ENCODE data around the gene ERO1A. TPM values are rescaled to one million over a fixed set of nuclear protein-coding genes. Genes with fewer than 3 reads are reported as not detected.

ERO1A gene
- total and polyA plus RNA-seq, 9 of the 15 experiments (the other 6 are each of a cell fraction or from before 2014, with no cell fraction given): 11.0 to 46.2 (median 27.6) TPM

DNA sequence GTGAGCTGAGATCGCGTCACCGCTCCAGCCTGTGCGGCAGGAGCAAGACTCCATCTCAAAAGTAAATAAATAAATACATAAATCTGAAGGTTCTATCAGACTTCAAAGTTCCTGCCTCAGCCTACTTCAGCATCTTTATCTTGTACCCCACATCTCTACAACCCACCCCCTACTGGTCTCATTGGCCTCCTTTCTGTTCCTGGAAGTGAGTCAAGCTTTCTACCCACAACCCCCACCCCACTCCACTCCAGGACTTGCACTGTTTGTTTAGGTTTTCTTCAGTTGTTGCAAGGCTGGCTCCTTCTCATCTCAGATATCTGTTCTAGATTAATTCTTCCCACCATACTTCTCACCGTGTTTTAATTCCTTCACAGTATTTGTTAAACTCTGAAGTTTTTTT lies 10.9 kb upstream of the ERO1A start (continued):
- TF ChIP-seq RNF2 (IDR thresholded peaks at IDR 0.05) (peak; percentile 55; the same call in 1 of the 2 replicates), RCOR1 (IDR thresholded peaks at IDR 0.05; ENCODE audit: borderline replicate concordance in 1 of 2, low read depth in 2 of 2, low read length in 2 of 2) (peak in 1 of 2 experiments; percentile 67; a peak in 1 of 4 replicates), NCOR1 (IDR thresholded peaks at IDR 0.05) (peak; percentile 25; the same call in 1 of the 2 replicates), ZNF239 (CRISPR knock-in tag; IDR thresholded peaks at IDR 0.05) (no peak), NFIC (IDR thresholded peaks at IDR 0.05) (peak; percentile 65), TBP (optimal IDR thresholded peaks at IDR 0.05; ENCODE audit: low read depth, low read length) (no peak), FOSL1 (tag; conservative IDR thresholded peaks at IDR 0.05) (peak; percentile 43; the same call in 1 of the 2 replicates), JUND (IDR thresholded peaks at IDR 0.05; ENCODE audit: borderline replicate concordance, low read depth, low read length) (peak; percentile 17; the same call in 1 of the 2 replicates), JUND (tag; IDR thresholded peaks at IDR 0.05; ENCODE audit: borderline replicate concordance, low read depth, low read length) (no peak; the same call in 2 of the 3 replicates), BHLHE40 (IDR thresholded peaks at IDR 0.05; ENCODE audit: low read length) (no peak), SMAD2 (IDR thresholded peaks at IDR 0.05; ENCODE audit: low read depth, low read length) (no peak), ELF4 (CRISPR knock-in tag; IDR thresholded peaks at IDR 0.05) (no peak), CCAR2 (IDR thresholded peaks at IDR 0.05; ENCODE audit: low read depth, low read length) (no peak), CBFA2T3 (IDR thresholded peaks at IDR 0.05) (peak; percentile 27; the same call in 1 of the 2 replicates), GATA2 (CRISPR knock-in tag; IDR thresholded peaks at IDR 0.05) (peak; percentile 39; the same call in 1 of the 2 replicates), ZFPM2 (CRISPR knock-in tag; IDR thresholded peaks at IDR 0.05) (no peak), EP300 (IDR thresholded peaks at IDR 0.05; ENCODE audit: low read length) (peak; percentile 39; the same call in 1 of the 2 replicates)
- TF ChIP-seq, protein P1, sequence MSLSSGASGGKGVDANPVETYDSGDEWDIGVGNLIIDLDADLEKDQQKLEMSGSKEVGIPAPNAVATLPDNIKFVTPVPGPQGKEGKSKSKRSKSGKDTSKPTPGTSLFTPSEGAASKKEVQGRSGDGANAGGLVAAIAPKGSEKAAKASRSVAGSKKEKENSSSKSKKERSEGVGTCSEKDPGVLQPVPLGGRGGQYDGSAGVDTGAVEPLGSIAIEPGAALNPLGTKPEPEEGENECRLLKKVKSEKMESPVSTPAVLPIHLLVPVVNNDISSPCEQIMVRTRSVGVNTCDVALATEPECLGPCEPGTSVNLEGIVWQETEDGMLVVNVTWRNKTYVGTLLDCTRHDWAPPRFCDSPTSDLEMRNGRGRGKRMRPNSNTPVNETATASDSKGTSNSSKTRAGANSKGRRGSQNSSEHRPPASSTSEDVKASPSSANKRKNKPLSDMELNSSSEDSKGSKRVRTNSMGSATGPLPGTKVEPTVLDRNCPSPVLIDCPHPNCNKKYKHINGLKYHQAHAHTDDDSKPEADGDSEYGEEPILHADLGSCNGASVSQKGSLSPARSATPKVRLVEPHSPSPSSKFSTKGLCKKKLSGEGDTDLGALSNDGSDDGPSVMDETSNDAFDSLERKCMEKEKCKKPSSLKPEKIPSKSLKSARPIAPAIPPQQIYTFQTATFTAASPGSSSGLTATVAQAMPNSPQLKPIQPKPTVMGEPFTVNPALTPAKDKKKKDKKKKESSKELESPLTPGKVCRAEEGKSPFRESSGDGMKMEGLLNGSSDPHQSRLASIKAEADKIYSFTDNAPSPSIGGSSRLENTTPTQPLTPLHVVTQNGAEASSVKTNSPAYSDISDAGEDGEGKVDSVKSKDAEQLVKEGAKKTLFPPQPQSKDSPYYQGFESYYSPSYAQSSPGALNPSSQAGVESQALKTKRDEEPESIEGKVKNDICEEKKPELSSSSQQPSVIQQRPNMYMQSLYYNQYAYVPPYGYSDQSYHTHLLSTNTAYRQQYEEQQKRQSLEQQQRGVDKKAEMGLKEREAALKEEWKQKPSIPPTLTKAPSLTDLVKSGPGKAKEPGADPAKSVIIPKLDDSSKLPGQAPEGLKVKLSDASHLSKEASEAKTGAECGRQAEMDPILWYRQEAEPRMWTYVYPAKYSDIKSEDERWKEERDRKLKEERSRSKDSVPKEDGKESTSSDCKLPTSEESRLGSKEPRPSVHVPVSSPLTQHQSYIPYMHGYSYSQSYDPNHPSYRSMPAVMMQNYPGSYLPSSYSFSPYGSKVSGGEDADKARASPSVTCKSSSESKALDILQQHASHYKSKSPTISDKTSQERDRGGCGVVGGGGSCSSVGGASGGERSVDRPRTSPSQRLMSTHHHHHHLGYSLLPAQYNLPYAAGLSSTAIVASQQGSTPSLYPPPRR (CRISPR knock-in tag; IDR thresholded peaks at IDR 0.05; ENCODE audit: borderline replicate concordance): no peak
- TF ChIP-seq, protein P2, sequence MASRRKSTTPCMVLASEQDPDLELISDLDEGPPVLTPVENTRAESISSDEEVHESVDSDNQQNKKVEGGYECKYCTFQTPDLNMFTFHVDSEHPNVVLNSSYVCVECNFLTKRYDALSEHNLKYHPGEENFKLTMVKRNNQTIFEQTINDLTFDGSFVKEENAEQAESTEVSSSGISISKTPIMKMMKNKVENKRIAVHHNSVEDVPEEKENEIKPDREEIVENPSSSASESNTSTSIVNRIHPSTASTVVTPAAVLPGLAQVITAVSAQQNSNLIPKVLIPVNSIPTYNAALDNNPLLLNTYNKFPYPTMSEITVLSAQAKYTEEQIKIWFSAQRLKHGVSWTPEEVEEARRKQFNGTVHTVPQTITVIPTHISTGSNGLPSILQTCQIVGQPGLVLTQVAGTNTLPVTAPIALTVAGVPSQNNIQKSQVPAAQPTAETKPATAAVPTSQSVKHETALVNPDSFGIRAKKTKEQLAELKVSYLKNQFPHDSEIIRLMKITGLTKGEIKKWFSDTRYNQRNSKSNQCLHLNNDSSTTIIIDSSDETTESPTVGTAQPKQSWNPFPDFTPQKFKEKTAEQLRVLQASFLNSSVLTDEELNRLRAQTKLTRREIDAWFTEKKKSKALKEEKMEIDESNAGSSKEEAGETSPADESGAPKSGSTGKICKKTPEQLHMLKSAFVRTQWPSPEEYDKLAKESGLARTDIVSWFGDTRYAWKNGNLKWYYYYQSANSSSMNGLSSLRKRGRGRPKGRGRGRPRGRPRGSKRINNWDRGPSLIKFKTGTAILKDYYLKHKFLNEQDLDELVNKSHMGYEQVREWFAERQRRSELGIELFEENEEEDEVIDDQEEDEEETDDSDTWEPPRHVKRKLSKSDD (conservative IDR thresholded peaks at IDR 0.05; ENCODE audit: low read length): no peak
- TF ChIP-seq, protein P3, sequence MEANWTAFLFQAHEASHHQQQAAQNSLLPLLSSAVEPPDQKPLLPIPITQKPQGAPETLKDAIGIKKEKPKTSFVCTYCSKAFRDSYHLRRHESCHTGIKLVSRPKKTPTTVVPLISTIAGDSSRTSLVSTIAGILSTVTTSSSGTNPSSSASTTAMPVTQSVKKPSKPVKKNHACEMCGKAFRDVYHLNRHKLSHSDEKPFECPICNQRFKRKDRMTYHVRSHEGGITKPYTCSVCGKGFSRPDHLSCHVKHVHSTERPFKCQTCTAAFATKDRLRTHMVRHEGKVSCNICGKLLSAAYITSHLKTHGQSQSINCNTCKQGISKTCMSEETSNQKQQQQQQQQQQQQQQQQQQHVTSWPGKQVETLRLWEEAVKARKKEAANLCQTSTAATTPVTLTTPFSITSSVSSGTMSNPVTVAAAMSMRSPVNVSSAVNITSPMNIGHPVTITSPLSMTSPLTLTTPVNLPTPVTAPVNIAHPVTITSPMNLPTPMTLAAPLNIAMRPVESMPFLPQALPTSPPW (CRISPR knock-in tag; IDR thresholded peaks at IDR 0.05): peak; percentile 76
- TF ChIP-seq, protein P4, sequence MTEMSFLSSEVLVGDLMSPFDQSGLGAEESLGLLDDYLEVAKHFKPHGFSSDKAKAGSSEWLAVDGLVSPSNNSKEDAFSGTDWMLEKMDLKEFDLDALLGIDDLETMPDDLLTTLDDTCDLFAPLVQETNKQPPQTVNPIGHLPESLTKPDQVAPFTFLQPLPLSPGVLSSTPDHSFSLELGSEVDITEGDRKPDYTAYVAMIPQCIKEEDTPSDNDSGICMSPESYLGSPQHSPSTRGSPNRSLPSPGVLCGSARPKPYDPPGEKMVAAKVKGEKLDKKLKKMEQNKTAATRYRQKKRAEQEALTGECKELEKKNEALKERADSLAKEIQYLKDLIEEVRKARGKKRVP (CRISPR knock-in tag; IDR thresholded peaks at IDR 0.05): no peak

Data from K562 (cell line).